ENCODE measurements around the gene LPP. TPM values are rescaled to one million over a fixed set of nuclear protein-coding genes. Genes with fewer than 3 reads are reported as not detected.

LPP gene
- total RNA-seq, 1 experiment from 2014 or later, result 54.0 TPM

DNA sequence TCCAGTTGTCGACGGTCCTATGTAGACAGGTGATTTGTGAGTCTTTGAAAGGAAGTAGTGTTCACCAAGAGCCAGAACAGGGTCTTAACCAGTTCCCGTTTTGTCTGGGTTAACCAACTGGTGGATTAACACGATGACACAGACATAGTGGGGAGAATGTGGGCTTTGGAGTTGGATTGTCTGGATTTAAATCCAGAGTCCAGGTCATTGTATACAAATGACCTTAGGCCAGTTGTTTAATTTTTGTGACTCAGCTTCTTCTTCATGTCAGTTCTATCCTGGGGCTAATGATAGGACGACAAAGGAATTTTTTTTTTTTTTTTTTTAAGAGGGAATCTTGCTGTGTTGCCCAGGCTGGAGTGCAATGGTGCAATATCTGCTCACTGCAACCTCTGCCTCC lies 126.7 kb downstream of the LPP start:
- CTCF ChIA-PET, result interaction anchor here (1.7 kb wide), 1 partner anchor 673 kb away, joined by 3 read pairs; no protein-coding TSS in a partner anchor
- TF ChIP-seq FOSL1 (IDR thresholded peaks at IDR 0.05; ENCODE audit: low read depth) (no peak), JUND (IDR thresholded peaks at IDR 0.05) (no peak), POLR2AphosphoS5 (IDR thresholded peaks at IDR 0.05; ENCODE audit: low read depth, low read length) (no peak), SIN3A (IDR thresholded peaks at IDR 0.05; ENCODE audit: low read depth) (no peak), EZH2phosphoT487 (IDR thresholded peaks at IDR 0.05; ENCODE audit: borderline replicate concordance) (no peak), SP1 (IDR thresholded peaks at IDR 0.05; ENCODE audit: low read depth) (no peak), TCF7L2 (IDR thresholded peaks at IDR 0.05; ENCODE audit: borderline replicate concordance, extremely low read depth, insufficient read depth, insufficient read length) (no peak), ZFX (IDR thresholded peaks at IDR 0.05) (no peak), ELF1 (IDR thresholded peaks at IDR 0.05; ENCODE audit: borderline replicate concordance, low read depth) (no peak), RAD21 (IDR thresholded peaks at IDR 0.05; ENCODE audit: low read depth) (no peak), ZNF274 (IDR thresholded peaks at IDR 0.05; ENCODE audit: low read depth, low read length) (no peak), EZH2 (IDR thresholded peaks at IDR 0.05) (no peak), CEBPB (IDR thresholded peaks at IDR 0.05; ENCODE audit: low read depth) (no peak), EGR1 (IDR thresholded peaks at IDR 0.05; ENCODE audit: low read depth) (no peak), YY1 (IDR thresholded peaks at IDR 0.05; ENCODE audit: extremely low read depth, insufficient replicate concordance, low read depth, low read length) (no peak), CBX3 (IDR thresholded peaks at IDR 0.05; ENCODE audit: low read depth) (no peak)
- TF ChIP-seq, protein P1, sequence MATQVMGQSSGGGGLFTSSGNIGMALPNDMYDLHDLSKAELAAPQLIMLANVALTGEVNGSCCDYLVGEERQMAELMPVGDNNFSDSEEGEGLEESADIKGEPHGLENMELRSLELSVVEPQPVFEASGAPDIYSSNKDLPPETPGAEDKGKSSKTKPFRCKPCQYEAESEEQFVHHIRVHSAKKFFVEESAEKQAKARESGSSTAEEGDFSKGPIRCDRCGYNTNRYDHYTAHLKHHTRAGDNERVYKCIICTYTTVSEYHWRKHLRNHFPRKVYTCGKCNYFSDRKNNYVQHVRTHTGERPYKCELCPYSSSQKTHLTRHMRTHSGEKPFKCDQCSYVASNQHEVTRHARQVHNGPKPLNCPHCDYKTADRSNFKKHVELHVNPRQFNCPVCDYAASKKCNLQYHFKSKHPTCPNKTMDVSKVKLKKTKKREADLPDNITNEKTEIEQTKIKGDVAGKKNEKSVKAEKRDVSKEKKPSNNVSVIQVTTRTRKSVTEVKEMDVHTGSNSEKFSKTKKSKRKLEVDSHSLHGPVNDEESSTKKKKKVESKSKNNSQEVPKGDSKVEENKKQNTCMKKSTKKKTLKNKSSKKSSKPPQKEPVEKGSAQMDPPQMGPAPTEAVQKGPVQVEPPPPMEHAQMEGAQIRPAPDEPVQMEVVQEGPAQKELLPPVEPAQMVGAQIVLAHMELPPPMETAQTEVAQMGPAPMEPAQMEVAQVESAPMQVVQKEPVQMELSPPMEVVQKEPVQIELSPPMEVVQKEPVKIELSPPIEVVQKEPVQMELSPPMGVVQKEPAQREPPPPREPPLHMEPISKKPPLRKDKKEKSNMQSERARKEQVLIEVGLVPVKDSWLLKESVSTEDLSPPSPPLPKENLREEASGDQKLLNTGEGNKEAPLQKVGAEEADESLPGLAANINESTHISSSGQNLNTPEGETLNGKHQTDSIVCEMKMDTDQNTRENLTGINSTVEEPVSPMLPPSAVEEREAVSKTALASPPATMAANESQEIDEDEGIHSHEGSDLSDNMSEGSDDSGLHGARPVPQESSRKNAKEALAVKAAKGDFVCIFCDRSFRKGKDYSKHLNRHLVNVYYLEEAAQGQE (IDR thresholded peaks at IDR 0.05; ENCODE audit: low read depth), result no peak
- TF ChIP-seq, protein P2, sequence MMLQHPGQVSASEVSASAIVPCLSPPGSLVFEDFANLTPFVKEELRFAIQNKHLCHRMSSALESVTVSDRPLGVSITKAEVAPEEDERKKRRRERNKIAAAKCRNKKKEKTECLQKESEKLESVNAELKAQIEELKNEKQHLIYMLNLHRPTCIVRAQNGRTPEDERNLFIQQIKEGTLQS (IDR thresholded peaks at IDR 0.05), result no peak
- TF ChIP-seq, protein P3, sequence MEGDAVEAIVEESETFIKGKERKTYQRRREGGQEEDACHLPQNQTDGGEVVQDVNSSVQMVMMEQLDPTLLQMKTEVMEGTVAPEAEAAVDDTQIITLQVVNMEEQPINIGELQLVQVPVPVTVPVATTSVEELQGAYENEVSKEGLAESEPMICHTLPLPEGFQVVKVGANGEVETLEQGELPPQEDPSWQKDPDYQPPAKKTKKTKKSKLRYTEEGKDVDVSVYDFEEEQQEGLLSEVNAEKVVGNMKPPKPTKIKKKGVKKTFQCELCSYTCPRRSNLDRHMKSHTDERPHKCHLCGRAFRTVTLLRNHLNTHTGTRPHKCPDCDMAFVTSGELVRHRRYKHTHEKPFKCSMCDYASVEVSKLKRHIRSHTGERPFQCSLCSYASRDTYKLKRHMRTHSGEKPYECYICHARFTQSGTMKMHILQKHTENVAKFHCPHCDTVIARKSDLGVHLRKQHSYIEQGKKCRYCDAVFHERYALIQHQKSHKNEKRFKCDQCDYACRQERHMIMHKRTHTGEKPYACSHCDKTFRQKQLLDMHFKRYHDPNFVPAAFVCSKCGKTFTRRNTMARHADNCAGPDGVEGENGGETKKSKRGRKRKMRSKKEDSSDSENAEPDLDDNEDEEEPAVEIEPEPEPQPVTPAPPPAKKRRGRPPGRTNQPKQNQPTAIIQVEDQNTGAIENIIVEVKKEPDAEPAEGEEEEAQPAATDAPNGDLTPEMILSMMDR (IDR thresholded peaks at IDR 0.05 in 2 of 3, conservative IDR thresholded peaks at IDR 0.05 in 1 of 3; ENCODE audit: borderline replicate concordance in 1 of 3, insufficient read depth in 1 of 3, low read depth in 2 of 3, low read length in 2 of 3), result no peak
- TF ChIP-seq, protein P4, sequence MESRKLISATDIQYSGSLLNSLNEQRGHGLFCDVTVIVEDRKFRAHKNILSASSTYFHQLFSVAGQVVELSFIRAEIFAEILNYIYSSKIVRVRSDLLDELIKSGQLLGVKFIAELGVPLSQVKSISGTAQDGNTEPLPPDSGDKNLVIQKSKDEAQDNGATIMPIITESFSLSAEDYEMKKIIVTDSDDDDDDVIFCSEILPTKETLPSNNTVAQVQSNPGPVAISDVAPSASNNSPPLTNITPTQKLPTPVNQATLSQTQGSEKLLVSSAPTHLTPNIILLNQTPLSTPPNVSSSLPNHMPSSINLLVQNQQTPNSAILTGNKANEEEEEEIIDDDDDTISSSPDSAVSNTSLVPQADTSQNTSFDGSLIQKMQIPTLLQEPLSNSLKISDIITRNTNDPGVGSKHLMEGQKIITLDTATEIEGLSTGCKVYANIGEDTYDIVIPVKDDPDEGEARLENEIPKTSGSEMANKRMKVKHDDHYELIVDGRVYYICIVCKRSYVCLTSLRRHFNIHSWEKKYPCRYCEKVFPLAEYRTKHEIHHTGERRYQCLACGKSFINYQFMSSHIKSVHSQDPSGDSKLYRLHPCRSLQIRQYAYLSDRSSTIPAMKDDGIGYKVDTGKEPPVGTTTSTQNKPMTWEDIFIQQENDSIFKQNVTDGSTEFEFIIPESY (IDR thresholded peaks at IDR 0.05; ENCODE audit: extremely low read depth, insufficient replicate concordance, low read length), result no peak
- H3K79me2 ChIP-seq (ENCODE audit: insufficient read depth, low read length), result peaks cover 6% of the 10 kb centered on the region; the same call in 1 of the 2 replicates

More for the DNA sequence above, 126.7 kb downstream of the LPP start:
- ChIA-PET RAD21 (ENCODE audit: low non-redundant PET in 1 of 2, low total read pairs in 2 of 2, uncharacterized antibody in 2 of 2, unreplicated experiment in 2 of 2) (no interaction called here), POLR2A (no interaction called here)
- intact Hi-C loops (cut with micrococcal nuclease), result no loop called here
- DNase-seq (ENCODE audit: low read depth, low spot score) (no peak), ATAC-seq (no peak)
- H3K4me2 ChIP-seq (ENCODE audit: low read length), result no peak overlapping the region
- no peak overlapping the region for H3K9ac ChIP-seq (ENCODE audit: low read length)
- H3K36me3 ChIP-seq (ENCODE audit: control insufficient read depth in 1 of 2, insufficient read depth in 2 of 2, low read length in 2 of 2), result no peaks in the 10 kb centered on the region
- BruUV-seq (replicated peaks), result no TSS peak
- no peak overlapping the region for H2AFZ ChIP-seq (ENCODE audit: low read depth, low read length, poor library complexity, severe bottlenecking)
- H3K27me3 ChIP-seq (ENCODE audit: insufficient read depth, low read length), result no peaks in the 10 kb centered on the region
- H3K9me3 ChIP-seq (ENCODE audit: control insufficient read depth in 1 of 2, insufficient read depth in 1 of 2, low read depth in 1 of 2, low read length in 2 of 2), result no peaks in the 10 kb centered on the region
- no peak overlapping the region for H3K4me3 ChIP-seq (replicated peaks in 1 of 2; ENCODE audit: low read depth in 1 of 2, low read length in 2 of 2)
- H3K27ac ChIP-seq (ENCODE audit: low read depth, low read length), result no peak overlapping the region
- H3K9me2 ChIP-seq (ENCODE audit: insufficient read depth), result no peaks in the 10 kb centered on the region
- no peaks in the 10 kb centered on the region for H4K20me1 ChIP-seq (ENCODE audit: insufficient read depth)
- H3K4me1 ChIP-seq (ENCODE audit: control insufficient read depth in 1 of 2, insufficient read depth in 2 of 2, low read length in 2 of 2), result peaks cover 9 to 25% of the 10 kb centered on the region in 2 experiments
